Femur (tissue), 1 donor: ENCODE data around the gene DHX15.
"Not testable (repeated sequence)": the region's sequence is repeated elsewhere in the genome, so short reads cannot be mapped to it uniquely, and the experiment has no call there.

Experiments used
- DNase-seq: peaks from one replicate; pipeline ENCODE4 v3.0.0-alpha.2; 2017

The DHX15 gene

DNA sequence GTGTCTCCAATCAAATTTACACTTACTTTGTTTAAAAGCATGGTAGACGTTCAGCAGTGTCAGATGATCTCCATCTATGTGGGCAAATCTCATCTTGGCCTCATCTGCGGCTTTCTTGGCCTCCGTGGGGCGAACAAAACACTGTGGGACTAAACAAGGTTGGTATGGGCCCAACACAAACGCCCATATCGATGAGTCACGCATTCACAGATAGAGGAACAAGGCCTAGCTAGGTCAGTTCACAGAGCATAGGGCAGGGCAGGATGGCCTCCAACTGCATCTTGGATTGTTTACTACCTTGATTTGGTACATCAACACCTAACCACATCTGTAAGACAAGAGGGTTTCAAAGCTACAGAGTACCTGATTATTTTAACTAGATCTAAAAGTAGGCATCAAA is 47.3 kb downstream of the DHX15 start:
- DNase-seq = no peak

DNA sequence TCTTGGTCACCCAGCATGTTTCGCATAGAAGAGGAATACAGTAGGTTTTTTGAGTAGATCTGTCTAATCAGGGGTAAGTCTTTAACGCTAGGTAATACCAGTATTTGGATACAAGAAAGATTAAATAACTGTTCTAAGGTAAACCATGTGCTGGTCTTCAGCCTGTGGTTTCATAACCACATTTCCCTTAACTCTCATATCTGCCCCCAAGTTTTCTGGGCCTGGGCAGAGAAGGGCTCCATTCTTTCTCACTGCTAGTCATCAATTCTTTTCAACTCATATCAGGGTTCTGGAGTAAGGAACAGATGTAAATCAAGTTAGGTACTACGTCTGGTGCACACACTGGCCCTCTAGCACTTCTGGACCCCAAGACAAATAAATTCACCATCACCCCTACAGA is 49.0 kb downstream of the DHX15 start:
- DNase-seq = no peak

DNA sequence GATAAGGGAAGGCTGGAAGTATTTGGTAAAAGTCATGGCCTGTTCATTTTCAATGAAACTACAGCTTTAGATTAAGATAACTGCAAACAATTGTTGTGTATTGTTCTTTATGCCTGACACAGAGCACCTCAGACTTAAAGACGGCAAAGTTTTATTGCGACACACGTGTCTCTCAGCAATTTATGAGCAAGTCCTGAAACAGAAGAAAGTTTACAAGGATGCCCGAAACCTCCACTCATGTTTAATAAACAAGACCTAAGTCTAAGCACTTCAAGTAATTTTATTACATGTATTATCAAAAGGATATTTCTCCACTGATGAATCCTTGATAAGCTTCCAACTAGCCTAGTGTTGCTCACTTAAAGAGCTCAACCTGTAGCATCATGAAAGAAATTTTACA is 51.0 kb downstream of the DHX15 start:
- no peak for DNase-seq

DNA sequence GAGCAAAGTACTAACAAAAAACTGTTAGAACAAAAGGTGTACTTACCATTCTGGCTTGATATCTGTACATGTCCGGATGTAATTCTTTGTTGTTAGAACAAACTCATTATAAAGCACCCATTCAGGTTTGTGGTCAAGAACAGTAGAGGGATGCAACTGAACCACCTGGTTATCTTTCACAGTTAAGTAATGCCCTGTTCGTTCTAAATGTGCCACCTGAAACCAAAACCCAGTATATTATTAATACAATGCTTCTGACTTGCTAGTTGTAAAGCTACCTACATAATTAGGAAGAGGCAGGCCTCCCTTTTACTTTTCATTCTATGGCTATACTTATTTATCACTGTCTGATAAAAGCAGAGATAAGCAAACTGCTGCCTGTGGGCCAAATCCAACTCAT is 54.8 kb downstream of the DHX15 start:
- DNase-seq = no peak

DNA sequence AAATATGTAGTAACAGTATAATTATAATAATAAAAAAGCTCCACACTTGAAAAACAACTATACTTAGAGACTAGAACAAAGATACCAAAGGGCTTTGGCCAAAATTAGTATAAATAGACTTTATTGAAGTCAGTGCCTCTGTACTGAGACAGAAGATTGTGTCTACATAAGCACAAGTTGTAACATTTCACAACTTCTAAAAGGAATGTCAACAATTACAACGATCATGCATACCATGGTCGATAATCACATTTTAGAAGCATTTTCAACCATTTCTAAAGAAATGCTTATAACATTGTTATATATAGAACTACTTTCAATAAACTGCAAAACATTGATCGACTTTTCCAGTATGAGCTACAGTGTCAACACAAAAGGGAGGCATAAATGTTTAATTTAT is 57.0 kb downstream of the DHX15 start:
- no peak for DNase-seq

DNA sequence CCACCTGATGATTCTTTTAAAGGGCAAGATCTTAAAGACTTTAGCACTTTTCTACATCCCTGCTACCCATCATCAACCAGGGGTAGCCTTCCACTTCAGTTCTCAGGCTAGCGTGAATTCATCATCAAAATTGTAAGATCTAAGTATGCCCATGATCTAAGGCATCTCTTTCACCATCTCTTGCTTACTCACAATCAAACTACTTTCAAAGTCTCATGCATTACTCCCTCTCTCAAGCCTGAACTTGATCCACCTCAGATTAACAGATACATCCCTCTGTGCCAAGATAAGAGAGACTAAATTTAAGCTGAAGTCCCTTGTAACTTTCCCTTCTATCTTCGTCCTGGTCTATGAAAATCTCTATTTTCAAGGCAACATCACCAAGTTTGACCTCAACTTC is 62.8 kb downstream of the DHX15 start:
- no peak for DNase-seq

DNA sequence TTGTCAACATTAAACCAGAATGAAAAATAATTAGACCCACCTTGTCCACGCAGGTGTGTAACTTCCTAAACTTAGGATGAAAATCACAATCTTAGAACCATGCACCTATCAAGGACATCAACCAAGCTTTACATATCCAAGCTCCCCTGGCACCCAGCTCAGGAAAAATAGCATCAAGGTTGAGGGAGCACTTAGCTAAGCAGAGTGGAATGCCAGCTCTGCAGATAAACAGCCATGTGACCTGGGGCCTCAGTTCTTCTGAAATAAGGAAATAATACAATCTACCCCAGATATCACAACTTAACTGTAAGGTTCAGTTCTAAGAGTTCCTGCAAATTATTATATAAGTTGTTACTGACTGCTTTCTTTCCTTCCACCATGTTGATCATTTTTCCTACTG is 64.7 kb downstream of the DHX15 start:
- no peak for DNase-seq

DNA sequence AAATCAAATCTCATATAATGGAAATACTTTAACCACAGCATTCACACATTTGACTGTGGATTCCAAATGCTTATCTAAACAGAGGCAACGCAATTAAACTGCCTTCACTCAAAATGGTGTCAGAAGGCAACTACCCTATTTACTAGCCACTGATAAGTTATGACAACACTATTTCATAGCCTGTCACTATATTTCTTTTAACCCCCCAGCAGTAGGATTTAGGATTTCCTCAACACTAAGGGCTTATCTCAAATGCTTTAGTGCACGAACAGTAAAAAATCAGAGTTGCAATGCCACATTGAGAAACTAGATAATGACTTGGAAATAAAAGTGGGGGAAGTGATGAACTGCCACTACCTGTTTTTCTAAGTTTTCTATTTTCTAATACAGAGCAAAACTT is 66.7 kb downstream of the DHX15 start:
- no peak for DNase-seq

DNA sequence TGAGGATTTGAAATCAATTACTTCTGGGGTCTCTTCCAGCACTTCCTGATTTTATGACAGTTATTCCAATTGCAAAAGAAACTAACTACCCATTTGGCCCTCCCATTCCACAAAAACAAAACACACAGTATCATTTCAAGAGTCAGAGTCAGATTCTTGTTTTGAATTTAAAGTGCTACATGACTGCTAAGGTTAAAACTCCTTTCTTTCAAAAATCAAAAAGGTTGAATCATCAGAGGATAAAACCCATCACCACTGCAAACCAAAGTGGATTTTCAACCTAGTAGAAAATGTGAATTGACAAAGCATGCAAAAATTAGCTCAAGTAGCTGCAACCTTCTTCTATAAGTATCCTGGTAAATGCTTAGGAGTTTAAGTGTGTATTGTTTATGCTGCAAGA is 67.4 kb downstream of the DHX15 start:
- DNase-seq = no peak

DNA sequence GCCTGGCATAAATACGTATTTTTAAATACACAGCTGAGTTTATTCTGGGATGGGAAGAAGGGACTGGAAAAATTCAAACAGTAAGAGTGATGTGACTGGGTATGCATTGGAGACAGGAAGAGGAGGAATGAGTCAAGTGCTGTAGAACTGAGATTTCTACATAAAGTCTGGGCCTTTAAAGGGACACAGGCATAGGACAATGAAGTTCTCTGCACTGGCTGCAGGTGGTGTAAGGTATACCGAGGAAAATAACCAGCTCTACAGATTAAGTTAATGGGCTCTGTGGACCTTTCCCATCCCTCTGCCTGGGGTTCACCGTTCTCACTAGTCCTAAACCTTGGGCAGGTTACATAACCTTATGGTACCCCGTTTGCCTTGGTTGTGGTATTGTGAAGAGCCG is 68.7 kb downstream of the DHX15 start:
- no peak for DNase-seq

DNA sequence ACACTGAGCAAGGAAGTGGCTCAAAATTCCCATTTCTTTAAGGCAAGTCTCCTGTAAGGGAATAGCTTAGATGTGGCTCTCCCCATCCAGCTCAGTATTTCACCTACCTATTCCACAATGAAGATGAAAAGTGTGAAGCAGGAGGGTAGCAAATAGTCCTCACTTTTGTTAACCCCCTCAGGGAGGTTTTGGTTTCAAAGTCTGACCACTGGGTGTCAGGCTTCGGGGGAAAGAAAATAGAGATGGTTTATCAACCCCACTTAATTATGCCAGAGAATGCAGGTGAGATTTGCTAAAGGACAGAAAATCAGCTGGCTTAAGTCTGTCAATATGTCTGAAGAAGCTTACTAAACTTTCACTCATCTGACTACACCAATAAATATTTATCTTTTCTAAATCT is 69.5 kb downstream of the DHX15 start:
- no peak for DNase-seq

DNA sequence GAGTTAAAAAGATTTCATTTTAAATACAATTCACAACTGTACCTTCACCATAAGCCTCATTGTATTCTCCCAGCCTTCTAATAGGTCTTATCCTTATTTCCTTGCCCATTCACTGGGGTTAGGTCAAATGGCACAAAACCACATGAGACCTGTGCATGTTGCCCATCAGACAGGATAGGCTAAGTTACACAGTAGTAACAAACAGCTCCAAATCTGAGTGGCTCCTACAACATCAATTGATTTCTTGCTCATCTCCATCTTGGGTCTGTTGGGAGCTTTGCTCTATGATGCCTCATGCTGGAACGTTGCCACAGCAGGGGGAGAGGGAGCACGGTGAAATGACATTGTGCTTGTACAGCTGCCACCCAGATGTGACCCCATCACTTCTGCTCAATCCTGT is 70.6 kb downstream of the DHX15 start:
- no peak for DNase-seq

DNA sequence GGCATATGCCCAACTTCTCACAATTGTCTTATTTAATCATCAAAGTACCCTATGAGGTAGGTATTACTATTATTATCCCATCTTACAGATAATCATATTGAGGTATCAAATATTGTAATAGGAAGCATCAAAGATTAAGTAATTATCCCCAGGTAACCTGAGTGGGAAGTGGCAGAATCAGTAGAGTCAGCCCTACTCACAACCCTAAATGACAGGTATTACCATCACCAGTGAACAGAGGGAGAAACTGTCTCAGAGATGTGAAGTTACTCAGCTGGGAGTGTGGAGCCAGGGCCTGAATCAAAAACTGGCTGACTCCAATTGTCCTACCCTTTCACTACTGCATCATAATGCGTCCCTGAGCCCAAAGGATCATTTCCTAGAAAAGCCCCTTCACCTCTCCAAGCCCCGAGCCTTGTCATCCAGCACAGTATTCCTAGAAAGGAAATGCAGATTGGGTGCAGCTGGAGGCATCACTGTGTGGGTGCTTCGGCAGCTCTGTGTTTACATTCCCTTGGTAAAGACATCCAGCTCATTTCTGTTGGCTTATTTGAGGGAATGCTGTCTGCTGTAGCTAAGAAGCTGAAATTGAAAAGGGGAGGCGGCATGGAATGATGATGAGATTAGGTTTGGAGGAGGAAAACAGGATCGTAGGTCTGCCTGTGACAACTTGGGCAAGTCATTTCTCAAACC is 72.8 kb downstream of the DHX15 start:
- no peak for DNase-seq

DNA sequence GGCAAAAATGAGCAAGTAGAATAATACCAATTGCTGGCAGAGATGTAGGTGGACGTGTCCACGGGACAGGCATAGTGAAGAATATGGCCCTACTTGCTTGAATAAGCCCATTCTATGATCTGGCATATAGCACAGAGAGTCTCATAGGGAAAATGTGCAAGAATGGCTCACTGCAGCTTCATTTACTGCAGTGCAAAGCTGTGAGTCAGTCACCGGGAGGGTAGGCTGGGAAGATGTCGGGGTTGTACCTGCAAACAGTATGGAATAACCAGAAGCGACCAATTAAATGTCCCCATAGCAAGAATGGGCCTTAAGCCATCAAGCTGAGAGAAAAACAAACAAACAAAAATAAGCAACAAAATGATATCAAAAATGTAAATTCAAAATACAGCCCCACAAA is 74.3 kb downstream of the DHX15 start:
- no peak for DNase-seq

DNA sequence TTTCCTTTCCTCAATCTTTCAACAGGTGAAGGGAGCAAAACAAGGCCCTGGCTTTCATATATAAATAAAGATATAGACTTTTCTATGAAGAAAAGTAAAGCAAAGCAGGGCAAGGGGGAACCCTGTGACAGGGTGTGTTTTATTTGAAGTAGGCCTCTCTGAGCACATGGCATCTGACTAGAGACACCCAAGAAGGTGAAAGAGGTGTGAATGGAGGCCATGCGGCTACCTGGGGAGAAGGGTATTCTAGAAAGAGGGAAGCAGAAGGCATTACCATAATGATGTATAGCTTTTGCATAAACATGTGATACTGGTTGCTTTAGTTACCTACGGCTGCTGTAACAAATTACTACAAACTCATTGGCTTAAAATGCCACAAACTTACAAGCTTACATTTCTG is 75.8 kb downstream of the DHX15 start:
- DNase-seq = no peak

DNA sequence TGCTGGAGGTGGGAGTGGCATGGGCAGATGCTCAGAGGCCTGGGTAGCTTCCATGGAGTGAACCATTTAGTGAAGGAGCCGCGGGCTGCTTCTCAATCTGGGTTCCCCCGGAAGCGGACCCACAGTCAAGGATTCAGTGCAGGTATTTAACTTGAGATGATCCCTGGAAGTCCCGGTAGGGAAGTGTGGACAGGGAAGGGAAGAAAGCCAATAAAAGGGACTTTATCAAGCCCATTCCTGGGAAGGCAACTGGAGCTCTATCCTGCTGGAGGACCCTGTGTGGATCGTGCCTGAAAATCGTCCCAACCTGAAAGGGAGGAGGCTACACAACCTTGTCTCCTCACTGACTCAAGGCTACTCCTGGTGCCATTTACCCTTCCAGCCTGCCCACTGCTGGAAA is 76.9 kb downstream of the DHX15 start:
- DNase-seq = no peak

DNA sequence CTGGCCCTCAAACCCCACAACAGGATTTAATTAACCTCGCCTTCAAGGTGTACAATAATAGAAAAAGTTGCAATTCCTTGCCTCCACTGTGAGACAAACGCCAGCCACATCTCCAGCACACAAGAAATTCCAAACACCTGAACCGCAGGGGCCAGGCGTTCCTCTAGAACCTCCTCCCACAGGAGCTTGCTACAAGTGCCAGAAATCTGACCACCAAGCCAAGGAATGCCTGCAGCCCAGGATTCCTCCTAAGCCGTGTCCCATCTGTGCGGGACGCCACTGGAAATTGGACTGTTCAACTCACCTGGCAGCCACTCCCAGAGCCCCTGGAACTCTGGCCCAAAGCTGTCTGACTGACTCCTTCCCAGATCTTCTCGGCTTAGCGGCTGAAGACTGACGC is 81.3 kb downstream of the DHX15 start:
- DNase-seq = not testable (repeated sequence)

DNA sequence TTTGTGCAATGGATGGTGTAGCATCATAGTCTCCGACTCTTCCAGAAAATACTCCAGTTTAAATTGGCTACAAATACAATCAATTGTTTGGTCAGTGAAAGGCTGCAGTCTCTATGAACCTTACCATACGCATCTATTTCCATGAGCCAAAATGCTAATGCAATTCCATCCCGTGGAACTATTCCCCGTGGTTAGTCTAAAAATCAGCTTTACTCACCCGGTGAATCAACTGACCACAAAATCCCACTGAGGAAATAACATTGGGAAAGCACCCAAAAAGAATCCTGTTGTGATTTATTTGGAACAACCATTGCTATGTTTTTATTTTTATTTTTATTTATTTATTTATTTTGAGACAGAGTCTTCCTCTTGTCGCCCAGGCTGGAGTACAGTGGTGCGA is 87.1 kb downstream of the DHX15 start:
- DNase-seq = no peak

DNA sequence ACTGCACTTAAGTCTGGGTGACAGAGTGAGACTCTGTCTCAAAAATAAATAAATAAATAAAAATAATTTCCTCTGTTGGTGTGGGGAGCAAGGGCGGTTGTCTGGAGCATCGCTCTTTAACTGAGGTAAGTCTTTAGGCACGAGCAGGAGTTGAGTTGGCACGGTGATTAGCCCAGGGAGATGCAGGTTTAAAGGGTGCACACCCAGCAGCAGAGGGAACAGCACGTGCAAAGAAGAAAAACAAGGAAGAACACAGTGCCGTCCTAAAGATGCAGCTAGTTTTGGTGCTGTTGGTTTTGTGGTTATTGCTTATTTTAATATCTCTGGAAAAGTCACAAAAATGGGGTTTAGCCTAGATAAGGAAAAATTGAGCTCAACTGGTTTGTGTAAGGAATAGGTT is 87.8 kb downstream of the DHX15 start:
- no peak for DNase-seq

DNA sequence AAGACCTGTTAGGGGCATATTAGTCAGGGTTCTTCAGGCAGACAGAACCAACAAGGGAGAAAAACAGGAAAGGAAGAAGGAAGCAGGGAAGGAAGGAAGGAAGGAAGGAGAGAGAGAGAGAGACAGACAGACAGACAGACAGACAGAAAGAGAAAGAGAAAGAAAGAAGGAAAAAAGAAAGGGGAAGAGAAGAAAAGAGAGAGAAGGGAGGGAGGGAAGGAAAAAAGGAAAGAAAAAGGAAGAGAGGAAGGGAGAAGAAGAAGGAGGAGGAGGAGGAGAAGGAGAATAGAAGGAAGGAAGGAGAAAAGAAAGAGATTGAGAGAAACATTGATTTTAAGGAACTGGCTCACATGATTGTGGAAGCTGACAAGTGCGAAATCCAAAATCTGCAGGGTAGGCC is 89.0 kb downstream of the DHX15 start:
- no peak for DNase-seq

DNA sequence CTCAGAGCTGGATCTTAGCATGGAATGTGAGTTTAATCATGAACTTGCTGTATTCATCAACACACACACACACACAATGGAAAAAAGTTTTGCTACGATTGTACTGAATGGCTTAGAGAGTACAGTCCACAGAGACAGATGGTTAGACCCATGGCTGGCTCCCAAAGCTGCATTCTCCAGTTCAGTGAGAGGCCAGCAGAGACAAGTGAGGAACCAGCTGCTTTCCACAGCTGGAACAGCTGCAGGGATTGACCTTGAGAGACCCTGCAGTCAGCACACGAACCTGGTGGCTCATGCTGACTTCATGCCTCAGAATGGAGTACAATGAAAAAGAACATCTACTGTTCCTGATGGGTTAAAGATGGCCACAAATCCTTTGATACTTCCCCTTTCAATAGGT is 94.5 kb downstream of the DHX15 start:
- DNase-seq = peak; percentile 86

DNA sequence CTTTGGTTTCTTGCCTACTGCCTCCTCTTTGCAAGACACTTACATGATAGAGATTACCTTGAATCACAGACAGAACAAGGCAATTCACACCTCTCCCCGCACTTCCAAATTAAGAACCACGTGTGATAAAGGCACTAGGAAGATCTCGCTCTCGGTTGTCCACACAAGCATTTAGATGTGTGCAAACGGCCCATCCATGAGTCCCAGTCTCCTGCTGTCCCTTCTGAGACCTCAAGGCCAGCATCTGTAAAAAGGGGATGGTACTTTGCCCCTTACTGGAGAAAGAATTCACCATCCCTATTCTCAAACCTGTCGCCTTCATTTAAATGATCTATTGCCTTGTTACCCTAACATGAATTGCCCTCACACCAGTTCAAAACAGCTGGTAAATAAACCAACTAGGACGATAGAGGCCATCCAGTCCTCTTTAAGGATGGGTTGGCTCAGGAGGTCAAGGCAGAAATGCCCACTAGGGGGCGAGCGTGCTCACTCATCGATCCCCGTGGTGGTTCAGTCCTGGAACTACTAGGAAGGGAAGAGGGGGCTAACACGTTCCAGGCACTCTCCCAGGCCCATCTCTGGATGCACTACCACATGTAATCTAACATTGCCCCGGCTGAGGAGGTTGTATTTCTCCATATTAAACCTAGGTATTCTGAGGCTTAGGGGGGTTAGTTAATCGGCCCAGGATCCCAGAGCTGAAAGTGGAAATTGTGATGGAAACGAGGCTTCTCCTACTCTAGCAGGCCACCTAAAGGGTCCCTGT is 95.8 kb downstream of the DHX15 start:
- DNase-seq = peak; percentile 68

DNA sequence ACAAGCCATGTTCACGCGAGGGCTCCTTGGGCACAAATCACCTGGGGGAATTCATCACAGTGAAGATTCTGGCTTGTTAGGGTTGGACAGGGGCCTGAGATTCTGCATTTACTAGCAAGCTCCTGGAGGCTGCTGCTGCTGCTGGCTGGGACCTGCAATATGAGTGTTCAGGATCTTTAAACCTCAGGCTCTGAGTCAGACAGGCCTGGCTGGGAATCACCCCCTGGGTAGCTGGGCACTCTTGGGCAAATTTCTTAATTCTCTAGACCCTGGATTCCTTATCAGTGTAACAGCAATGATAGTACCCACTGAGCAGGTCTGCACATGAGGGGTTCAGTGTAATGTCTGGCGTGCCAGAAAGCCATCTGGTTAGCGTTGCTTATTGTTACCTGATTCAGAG is 101.5 kb downstream of the DHX15 start:
- no peak for DNase-seq

DNA sequence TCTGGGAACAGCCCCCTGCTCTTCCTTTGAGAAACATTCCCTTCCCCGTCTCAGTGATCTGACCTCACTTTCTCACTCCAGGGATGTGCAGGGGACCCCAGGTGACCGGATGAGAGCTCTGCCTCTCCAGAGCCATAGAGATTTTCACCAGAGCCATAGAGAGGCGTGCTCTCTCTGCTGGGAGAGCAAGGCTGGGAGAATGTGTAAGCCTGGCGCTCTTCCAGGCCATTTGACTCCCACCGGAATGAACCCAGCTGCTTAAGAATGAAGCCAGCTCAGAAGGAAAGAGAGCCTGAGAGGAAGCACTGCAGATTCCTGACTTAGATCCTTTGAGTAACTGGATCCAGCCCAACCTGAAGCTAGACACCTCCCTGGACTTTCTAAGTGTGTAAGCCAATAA is 106.4 kb downstream of the DHX15 start:
- DNase-seq = peak; percentile 64
